Measurements from ENCODE around the gene DDX39B. TPM values are rescaled to one million over a fixed set of nuclear protein-coding genes. Genes with fewer than 3 reads are reported as not detected.
"Not testable (repeated sequence)": the region's sequence is repeated elsewhere in the genome, so short reads cannot be mapped to it uniquely, and the experiment has no call there.

Gene DDX39B
- total RNA-seq, 2 donors from 2014 or later = 558 to 568 TPM

DNA sequence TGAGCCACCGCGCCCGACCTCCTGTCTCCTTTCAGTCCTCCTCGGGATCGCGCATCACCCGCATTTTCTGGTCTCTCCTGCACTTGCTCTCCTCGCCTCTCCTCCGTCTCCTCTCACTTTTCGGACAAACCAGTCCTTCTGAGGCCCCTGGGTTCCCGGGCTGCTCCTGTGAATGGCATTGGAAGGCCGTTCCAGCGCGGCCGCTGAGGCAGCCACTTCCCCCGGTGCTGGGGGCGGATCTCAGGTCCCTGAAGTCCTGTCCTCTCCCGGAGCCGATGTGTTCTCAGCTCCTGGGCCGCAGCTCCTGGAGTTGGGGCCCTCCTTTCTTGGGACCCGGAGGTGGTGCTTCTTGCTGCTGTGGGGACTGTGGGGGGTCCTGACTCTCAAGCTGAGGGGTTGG, 43.1 kb downstream of the DDX39B start:
- Mint-ChIP-seq H3K4me1 (peaks cover 44% of the 10 kb centered on the region), H3K4me3 (peak overlapping the region; percentile 91), H3K9me3 (no peaks in the 10 kb centered on the region), H3K27ac (peak overlapping the region; percentile 76), H3K36me3 (ENCODE audit: low read depth) (peaks cover 14% of the 10 kb centered on the region), H3K27me3 (no peaks in the 10 kb centered on the region)
- no peak for ATAC-seq (replicated peaks)

DNA sequence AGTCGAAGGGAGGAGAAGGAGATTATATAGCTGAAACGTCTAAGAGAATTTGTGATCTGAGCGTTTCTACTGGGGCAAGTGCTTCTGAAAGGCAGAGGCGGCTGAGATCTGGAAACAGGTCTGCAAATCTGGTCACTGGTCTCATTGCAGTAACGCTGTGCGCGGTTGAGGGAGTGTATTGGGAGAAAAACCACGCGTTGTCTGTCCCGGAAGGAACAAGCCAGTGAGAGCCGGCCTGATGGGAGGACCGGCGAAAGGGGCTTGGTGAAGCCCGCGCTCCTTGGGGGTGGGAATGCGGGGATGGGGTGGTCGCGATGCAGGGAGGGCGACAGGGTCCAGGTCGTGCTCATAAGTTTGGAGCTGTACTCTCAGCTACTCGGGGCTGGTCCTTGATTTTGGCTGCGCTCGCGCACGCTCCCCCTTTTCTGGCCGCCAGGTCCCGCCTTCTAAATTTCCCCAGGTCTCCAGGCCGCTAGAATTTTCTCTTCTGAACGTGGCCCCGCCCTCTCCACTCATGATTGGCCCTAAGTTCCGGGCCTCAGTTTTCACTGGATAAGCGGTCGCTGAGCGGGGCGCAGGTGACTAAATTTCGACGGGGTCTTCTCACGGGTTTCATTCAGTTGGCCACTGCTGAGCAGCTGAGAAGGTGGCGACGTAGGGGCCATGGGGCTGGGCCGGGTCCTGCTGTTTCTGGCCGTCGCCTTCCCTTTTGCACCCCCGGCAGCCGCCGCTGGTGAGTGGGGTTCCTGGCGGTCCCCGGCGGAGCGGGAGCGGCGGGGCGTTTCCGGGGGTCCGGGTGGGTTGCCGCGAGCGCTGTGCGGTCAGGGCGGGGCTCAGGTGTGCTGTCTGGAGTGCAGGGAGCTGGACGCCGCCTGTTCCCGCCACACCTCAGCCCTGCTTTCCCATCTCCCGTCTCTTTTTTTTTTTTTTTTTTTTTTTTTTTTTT, 44.0 kb downstream of the DDX39B start, which contains the start of gene MICB:
Gene MICB, plus strand, starts transcription at position 615 of the 946 bp plus-strand sequence. Its CDS starts 49 bp downstream, at position 664.
- Mint-ChIP-seq H3K4me1 (peaks cover 46% of the 10 kb centered on the region), H3K9me3 (no peaks in the 10 kb centered on the region)

DNA sequence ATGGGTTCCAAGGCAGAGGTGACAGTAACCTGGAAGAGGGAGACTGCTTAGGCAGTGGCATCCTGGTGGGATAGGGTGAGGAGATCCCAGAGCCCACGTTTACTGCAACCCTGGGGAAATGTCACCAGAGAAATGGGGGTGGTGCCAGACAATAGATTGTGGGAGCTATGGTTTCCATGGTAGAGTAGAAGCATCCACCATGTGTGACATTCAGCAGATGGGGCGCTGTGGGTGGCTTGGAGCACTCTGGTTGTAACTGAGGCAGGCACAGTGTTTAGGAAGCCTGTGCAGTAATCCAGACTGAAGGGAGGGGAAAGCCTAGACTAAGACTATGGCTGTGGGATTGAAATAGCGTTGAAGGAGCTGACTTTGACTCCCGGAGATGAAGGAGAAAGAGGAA, 45.0 kb downstream of the DDX39B start:
- not testable (repeated sequence) for H3K9me3 Mint-ChIP-seq; ATAC-seq (replicated peaks); H3K27me3 Mint-ChIP-seq
- peaks cover 14% of the 10 kb centered on the region for H3K36me3 Mint-ChIP-seq (ENCODE audit: low read depth)
- H3K27ac Mint-ChIP-seq = peak overlapping the region; percentile 78
- peaks cover 39% of the 10 kb centered on the region for H3K4me1 Mint-ChIP-seq
- H3K4me3 Mint-ChIP-seq = peak overlapping the region; percentile 91

More for the DNA sequence above, 44.0 kb downstream of the DDX39B start, which contains the start of gene MICB:
- H3K27me3 Mint-ChIP-seq = no peaks in the 10 kb centered on the region
- peak; percentile 76 for ATAC-seq (replicated peaks)
- H3K4me3 Mint-ChIP-seq = peak within 1 kb of the TSS; percentile 91
- H3K36me3 Mint-ChIP-seq (ENCODE audit: low read depth) = peaks cover 14% of the 10 kb centered on the region
- peak within 1 kb of the TSS; percentile 78 for H3K27ac Mint-ChIP-seq

DNA sequence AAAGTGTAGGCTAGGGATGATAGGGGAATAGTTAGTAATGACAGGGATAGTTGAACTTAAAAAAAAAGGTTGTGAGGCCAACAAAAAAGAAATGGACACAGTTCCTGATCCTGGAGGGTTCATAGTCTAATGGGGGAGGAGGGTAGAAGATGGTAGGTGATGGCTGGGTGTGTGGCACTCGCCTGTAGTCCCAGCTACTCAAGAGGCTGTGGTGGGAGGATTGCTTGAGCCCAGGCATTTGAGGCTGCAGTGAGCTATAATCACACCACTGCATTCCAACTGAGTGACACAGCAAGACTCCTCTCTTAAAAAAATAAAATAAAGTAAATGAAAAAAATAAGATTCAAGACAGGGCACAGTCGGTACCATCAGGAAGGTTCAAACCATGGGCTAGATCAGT, 46.2 kb downstream of the DDX39B start:
- H3K9me3 Mint-ChIP-seq = no peaks in the 10 kb centered on the region
- H3K4me1 Mint-ChIP-seq = peaks cover 31% of the 10 kb centered on the region
- H3K4me3 Mint-ChIP-seq = peak overlapping the region; percentile 91
- ATAC-seq (replicated peaks) = no peak
- peak overlapping the region; percentile 2 for H3K27ac Mint-ChIP-seq
- H3K36me3 Mint-ChIP-seq (ENCODE audit: low read depth) = peaks cover 14% of the 10 kb centered on the region
- H3K27me3 Mint-ChIP-seq = no peaks in the 10 kb centered on the region

DNA sequence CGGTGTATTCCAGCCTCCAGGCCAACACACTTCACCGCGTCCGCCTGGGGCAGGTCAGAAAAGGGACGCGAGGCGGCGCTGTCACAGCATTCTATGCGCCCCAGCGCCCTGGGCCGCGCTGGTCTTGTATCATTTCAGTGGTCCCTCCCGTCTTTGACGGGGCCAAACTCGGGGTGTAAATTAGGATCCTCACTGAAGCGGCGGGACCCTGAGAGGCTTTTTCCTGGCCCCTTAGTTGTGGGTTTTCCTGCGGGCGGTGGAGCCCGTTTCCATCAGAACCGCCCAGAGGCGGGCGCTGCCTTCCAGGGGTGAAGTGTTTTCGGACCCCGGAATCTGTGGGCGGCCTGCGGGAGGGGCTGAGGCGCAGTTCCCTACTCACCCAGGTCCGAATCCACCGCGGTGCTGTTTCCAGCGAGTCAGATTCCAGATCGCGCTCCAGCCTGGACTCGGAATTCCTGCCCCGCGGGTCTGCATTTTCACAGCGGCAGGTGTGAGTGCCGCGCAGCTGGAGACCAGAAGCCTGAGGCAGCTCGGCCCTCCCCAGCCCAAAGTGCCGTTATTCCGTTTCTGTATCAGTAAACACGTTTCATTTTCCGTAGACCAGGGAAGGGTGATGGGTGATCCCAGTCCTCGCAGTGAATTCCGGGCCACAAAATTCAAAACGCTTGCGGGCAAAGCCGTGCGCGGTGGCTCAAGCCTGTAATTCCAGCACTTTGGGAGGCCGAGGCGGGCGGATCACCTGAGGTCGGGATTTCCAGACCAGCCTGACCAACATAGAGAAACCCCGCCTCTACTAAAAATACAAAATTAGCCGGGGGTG, 47.7 kb downstream of the DDX39B start:
- H3K36me3 Mint-ChIP-seq (ENCODE audit: low read depth) = peaks cover 12% of the 10 kb centered on the region
- no peaks in the 10 kb centered on the region for H3K27me3 Mint-ChIP-seq
- no peaks in the 10 kb centered on the region for H3K9me3 Mint-ChIP-seq
- ATAC-seq (replicated peaks) = peak; percentile 61
- H3K4me3 Mint-ChIP-seq = peak overlapping the region; percentile 91
- H3K27ac Mint-ChIP-seq = peak overlapping the region; percentile 2
- H3K4me1 Mint-ChIP-seq = peaks cover 25% of the 10 kb centered on the region

DNA sequence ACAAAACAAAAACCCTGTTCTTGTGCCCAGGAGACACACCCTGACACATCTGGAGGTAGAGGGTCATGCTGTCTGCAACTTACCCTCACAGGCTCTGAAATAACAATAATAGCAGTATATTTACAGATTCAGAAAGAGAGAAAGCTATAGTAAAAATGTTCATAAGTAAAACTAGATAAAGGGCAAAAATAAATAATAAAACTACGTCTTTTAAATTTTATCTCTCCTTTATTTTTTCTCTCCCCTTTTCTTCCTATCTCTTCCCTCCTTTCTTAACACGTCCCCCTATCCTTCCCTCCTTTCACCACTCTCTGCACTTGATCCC, 48.3 kb downstream of the DDX39B start:
- not testable (repeated sequence) for H3K36me3 Mint-ChIP-seq (ENCODE audit: low read depth); H3K27me3 Mint-ChIP-seq; H3K9me3 Mint-ChIP-seq; ATAC-seq (replicated peaks)
- Mint-ChIP-seq H3K4me1 (peaks cover 20% of the 10 kb centered on the region), H3K4me3 (peak overlapping the region; percentile 91), H3K27ac (peak overlapping the region; percentile 2)

DNA sequence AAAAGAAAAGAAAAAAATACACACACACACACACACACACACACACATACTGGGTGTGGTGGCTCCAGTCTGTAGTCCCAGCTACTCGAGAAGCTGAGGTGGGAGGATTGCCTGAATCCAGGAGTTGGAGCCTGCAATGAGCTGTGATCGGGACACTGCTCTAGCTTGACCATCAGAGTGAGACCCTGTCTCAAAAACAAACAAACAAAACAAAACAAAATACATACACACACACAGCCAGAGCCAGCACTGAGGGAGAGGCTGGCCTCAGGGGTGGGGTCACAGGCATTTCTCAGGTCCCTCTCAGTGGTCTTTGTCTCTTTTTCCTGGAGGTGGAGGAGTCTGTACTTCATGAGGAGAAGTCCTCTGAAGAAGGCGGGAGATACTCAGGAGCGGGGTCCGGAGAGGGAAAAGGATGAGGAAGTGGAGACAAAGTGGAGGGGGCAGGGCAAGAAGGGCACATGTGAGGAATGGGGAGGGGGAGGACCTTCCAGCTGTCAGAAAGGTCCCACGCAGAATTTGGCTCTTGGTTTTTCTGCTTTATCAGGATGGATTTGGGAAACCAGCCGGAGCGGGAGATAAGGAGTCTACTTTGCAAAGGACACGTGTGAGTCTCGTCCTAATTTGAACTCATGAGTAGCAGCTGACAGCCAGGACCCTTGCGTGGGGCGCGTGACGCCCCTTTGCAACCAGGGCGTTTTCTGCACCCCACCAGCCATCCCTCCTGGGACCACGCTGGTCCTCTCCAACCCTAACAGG, 51.5 kb downstream of the DDX39B start:
- ATAC-seq (replicated peaks) = no peak
- Mint-ChIP-seq H3K27ac (peak overlapping the region; percentile 43), H3K27me3 (no peaks in the 10 kb centered on the region), H3K4me1 (peaks cover 9% of the 10 kb centered on the region), H3K36me3 (ENCODE audit: low read depth) (peaks cover 7% of the 10 kb centered on the region), H3K4me3 (no peak overlapping the region), H3K9me3 (no peaks in the 10 kb centered on the region)

DNA sequence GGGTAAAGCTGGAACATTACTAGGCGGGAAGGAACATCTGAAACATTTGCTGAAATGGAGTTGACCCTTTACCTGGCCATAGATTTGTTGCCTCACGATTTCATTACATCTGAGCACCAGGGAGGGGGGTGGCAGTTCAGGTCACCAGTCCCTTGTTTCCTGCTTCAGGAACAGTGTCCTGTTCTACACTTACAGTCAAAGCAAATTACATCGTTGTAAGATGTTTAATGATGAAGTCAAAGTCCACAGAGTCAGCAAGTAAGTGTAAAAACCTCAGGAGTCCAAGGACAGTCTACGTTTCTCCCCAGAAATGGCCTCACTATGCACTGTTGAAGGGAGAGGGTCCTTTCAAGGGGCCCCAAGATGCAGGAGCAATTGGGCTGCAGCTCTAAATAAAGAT, 52.7 kb downstream of the DDX39B start:
- H3K4me1 Mint-ChIP-seq = peaks cover 10% of the 10 kb centered on the region
- no peak for ATAC-seq (replicated peaks)
- H3K27me3 Mint-ChIP-seq = no peaks in the 10 kb centered on the region
- H3K36me3 Mint-ChIP-seq (ENCODE audit: low read depth) = no peaks in the 10 kb centered on the region
- H3K9me3 Mint-ChIP-seq = no peaks in the 10 kb centered on the region
- H3K4me3 Mint-ChIP-seq = no peak overlapping the region
- peak overlapping the region; percentile 43 for H3K27ac Mint-ChIP-seq

DNA sequence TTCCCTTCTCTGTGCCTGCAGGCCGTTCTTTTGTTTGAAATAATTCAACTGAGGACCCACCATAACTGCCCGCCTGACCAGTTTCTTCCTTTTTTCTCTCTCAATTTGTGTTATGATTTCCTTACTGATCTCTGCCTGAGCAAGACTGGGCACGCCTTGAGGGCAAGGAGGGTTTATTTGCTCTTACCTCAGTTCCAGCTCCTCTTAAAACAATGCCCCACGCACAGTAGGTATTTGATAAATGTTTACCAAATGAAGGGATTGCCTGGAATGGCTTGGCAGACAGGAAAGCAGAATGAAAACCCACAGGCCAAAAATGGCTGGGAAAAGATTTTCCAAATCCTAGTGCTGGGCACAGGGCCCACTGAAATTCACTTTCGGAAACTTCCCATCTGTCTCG, 54.1 kb downstream of the DDX39B start:
- not testable (repeated sequence) for H3K36me3 Mint-ChIP-seq (ENCODE audit: low read depth); H3K27me3 Mint-ChIP-seq; ATAC-seq (replicated peaks); H3K9me3 Mint-ChIP-seq; H3K4me1 Mint-ChIP-seq; H3K4me3 Mint-ChIP-seq
- H3K27ac Mint-ChIP-seq = peak overlapping the region; percentile 41

DNA sequence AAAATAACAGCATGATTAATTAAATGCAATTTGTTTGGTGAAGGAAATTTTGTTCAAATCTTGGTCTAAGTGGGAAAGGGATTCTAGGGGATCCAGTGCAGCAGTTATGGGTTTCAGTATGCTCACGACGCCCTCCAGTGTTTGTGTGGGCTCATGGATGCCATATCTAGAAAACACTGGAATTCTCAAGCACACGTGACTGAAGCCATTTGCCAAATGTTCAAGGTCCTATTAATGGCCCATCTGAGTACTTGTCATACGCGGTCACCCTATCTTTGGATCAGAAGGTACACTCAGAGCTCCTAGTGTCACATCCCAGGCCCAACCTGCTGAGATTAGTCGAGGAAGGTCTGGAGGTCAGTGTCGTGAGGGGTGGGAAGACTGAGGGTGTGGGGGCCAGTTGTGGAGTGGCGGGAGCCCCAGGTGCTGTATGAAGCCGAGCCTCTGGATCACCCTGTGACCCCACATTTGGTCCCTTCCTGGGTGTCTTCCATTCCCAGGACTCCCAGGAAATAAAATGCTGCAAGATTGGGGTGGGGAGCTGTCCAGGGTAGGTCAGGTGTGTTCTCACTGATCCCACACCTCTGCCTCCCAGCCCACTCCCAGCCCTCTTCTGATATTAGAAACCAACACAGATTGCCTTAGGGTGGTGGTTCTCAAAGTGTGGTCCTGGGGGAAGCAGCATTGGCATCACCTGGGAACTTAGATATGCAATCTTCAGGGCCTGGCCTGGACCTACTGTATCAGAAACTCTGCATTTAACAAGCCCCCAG, 55.6 kb downstream of the DDX39B start:
- H3K4me3 Mint-ChIP-seq = peak overlapping the region; percentile 26
- H3K9me3 Mint-ChIP-seq; H3K27ac Mint-ChIP-seq; ATAC-seq (replicated peaks); H3K36me3 Mint-ChIP-seq (ENCODE audit: low read depth); H3K4me1 Mint-ChIP-seq; H3K27me3 Mint-ChIP-seq: not testable (repeated sequence)

DNA sequence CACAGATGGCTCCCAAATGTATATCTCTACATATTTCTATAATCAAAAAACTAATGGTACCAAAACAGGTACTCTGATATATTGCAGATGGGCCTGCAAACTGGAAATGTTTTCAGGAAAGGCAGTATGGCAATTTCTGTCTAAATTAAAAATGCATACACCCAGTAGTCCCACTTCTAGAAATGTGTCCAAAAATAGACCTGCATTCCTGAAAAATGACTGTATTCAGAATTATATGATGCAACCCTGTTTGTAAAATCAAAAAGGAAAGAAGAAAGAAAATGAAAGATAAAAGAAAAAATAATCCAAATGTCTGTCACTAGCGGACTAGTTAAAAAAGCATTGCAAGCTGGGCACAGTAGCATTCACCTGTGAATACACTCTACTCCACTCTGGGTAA, 56.7 kb downstream of the DDX39B start:
- no peak overlapping the region for H3K4me3 Mint-ChIP-seq
- H3K36me3 Mint-ChIP-seq (ENCODE audit: low read depth) = no peaks in the 10 kb centered on the region
- H3K4me1 Mint-ChIP-seq = peaks cover 4% of the 10 kb centered on the region
- no peaks in the 10 kb centered on the region for H3K9me3 Mint-ChIP-seq
- H3K27me3 Mint-ChIP-seq = no peaks in the 10 kb centered on the region
- H3K27ac Mint-ChIP-seq = no peak overlapping the region
- ATAC-seq (replicated peaks) = no peak

DNA sequence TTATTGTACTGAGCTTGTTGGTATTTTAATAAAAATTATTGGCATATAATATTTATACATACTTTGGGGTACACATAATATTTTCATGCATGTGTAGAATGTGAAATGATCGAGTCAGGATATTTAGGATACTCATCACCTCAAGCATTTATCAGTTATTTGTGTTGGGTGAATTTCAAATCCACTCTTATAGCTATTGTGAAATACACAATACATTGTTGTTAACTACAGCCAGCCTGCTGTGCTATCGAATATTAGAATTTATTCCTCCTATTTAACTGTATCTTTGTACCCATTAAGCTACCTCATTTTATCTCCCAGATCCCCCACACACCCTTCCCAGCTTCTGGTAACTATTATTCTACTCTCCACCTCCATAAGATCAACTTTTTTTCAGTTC, 58.4 kb downstream of the DDX39B start:
- peaks cover 4% of the 10 kb centered on the region for H3K4me1 Mint-ChIP-seq
- no peak for ATAC-seq (replicated peaks)
- no peaks in the 10 kb centered on the region for H3K36me3 Mint-ChIP-seq (ENCODE audit: low read depth)
- no peak overlapping the region for H3K27ac Mint-ChIP-seq
- H3K27me3 Mint-ChIP-seq = no peaks in the 10 kb centered on the region
- H3K4me3 Mint-ChIP-seq = no peak overlapping the region
- H3K9me3 Mint-ChIP-seq = no peaks in the 10 kb centered on the region

DNA sequence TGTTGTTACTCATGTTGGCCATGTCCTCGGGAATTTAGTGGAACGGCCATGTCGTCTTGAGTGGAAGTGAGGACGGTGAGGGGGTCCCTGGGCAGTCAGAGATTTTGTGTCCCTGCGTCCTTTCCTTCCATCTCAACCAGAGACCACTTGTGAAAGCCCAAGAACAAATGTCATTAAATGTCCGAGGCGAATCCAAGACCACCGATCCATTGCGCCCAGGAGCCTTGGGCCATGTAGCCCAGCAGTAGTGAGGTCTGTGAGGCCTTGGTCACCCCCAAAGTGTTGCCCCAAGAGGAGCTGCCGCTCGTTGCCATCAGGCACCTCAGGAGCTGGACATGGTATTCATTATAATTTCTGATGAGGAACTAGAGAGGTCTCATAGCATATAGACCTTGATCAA, 61.2 kb downstream of the DDX39B start:
- H3K9me3 Mint-ChIP-seq = no peaks in the 10 kb centered on the region
- no peaks in the 10 kb centered on the region for H3K36me3 Mint-ChIP-seq (ENCODE audit: low read depth)
- no peak for ATAC-seq (replicated peaks)
- no peak overlapping the region for H3K27ac Mint-ChIP-seq
- H3K4me1 Mint-ChIP-seq = peaks cover 4% of the 10 kb centered on the region
- H3K4me3 Mint-ChIP-seq = no peak overlapping the region
- H3K27me3 Mint-ChIP-seq = no peaks in the 10 kb centered on the region
